SK-N-SH treated with all-trans-retinoic acid at 6 μM for 48 hours (cell line): ENCODE results near the gene AK1.

Experiments used
- ATAC-seq: fragments of 200-7000 bp; cut with Tn5 transposase; 3 replicates; pipeline ENCODE4 v1.9.1; 2020; ENCODE audit warnings: mild to moderate bottlenecking, moderate library complexity
- ARNTL ChIP-seq: fragments of 450-650 bp; formaldehyde crosslinking; IDR thresholded peaks from 2 replicates; pipeline ENCODE4 v1.5.0; 2020; ENCODE audit warnings: low read depth, mild to moderate bottlenecking, moderate library complexity, borderline replicate concordance
- BACH2 ChIP-seq: fragments of 250-450 bp; sonication (Bioruptor Pico); IDR thresholded peaks from 2 replicates; pipeline ENCODE4 v1.9.0; 2021; ENCODE audit warnings: mild to moderate bottlenecking, borderline replicate concordance
- CREB5 ChIP-seq: fragments of 250-450 bp; sonication (Bioruptor Pico); IDR thresholded peaks from 2 replicates; pipeline ENCODE4 v1.5.1; 2020; ENCODE audit warnings: low read depth, mild to moderate bottlenecking, moderate library complexity
- CSDC2 ChIP-seq: fragments of 250-450 bp; sonication (Bioruptor Pico); IDR thresholded peaks from 2 replicates; pipeline ENCODE4 v1.5.0; 2020; ENCODE audit warnings: mild to moderate bottlenecking, moderate library complexity
- CSRNP3 ChIP-seq: fragments of 250-450 bp; sonication (Bioruptor Pico); IDR thresholded peaks from 2 replicates; pipeline ENCODE4 v1.5.1; 2021; ENCODE audit warnings: mild to moderate bottlenecking, moderate library complexity
- ESRRG ChIP-seq: fragments of 250-450 bp; sonication (Bioruptor Pico); IDR thresholded peaks from 2 replicates; pipeline ENCODE4 v1.6.1; 2021; ENCODE audit warnings: mild to moderate bottlenecking
- GLIS3 ChIP-seq: fragments of 250-450 bp; sonication (Bioruptor Pico); IDR thresholded peaks from 2 replicates; pipeline ENCODE4 v1.5.0; 2020; ENCODE audit warnings: mild to moderate bottlenecking, moderate library complexity
- ISL1 ChIP-seq: fragments of 250-450 bp; sonication (Bioruptor Pico); IDR thresholded peaks from 2 replicates; pipeline ENCODE4 v2.1.2; 2022; ENCODE audit warnings: mild to moderate bottlenecking, moderate library complexity
- OSR1 ChIP-seq: fragments of 250-450 bp; sonication (Bioruptor Pico); IDR thresholded peaks from 2 replicates; pipeline ENCODE4 v1.8.0; 2022; ENCODE audit warnings: moderate library complexity, mild to moderate bottlenecking, inconsistent platforms
- PATZ1 ChIP-seq: fragments of 250-450 bp; sonication (Bioruptor Pico); IDR thresholded peaks from 2 replicates; pipeline ENCODE4 v1.8.0; 2020; ENCODE audit warnings: mild to moderate bottlenecking, moderate library complexity, borderline replicate concordance
- POU6F1 ChIP-seq: fragments of 250-450 bp; sonication (Bioruptor Pico); IDR thresholded peaks from 2 replicates; pipeline ENCODE4 v1.8.0; 2021; ENCODE audit warnings: low read depth, mild to moderate bottlenecking, moderate library complexity, borderline replicate concordance
- PPARA ChIP-seq: fragments of 250-450 bp; sonication (Bioruptor Pico); IDR thresholded peaks from 2 replicates; pipeline ENCODE4 v1.5.0; 2020; ENCODE audit warnings: mild to moderate bottlenecking, borderline replicate concordance
- RARB ChIP-seq: fragments of 250-450 bp; sonication (Bioruptor Pico); IDR thresholded peaks from 2 replicates; pipeline ENCODE4 v1.8.0; 2021; ENCODE audit warnings: mild to moderate bottlenecking, moderate library complexity
- SNAI2 ChIP-seq: fragments of 250-450 bp; sonication (Bioruptor Pico); IDR thresholded peaks from 2 replicates; pipeline ENCODE4 v1.5.0; 2020; ENCODE audit warnings: mild to moderate bottlenecking, moderate library complexity
- TCF4 ChIP-seq: fragments of 250-450 bp; sonication (Bioruptor Pico); IDR thresholded peaks from 2 replicates; pipeline ENCODE4 v1.8.0; 2021; ENCODE audit warnings: mild to moderate bottlenecking, moderate library complexity, borderline replicate concordance
- TOX ChIP-seq: fragments of 250-450 bp; sonication (Bioruptor Pico); IDR thresholded peaks from 2 replicates; pipeline ENCODE4 v1.8.0; 2021; ENCODE audit warnings: mild to moderate bottlenecking, moderate library complexity, borderline replicate concordance
- ZC3H10 ChIP-seq: fragments of 250-450 bp; sonication (Bioruptor Pico); IDR thresholded peaks from 2 replicates; pipeline ENCODE4 v1.5.1; 2021; ENCODE audit warnings: mild to moderate bottlenecking, moderate library complexity
- ZFP3 ChIP-seq: fragments of 250-450 bp; sonication (Bioruptor Pico); IDR thresholded peaks from 2 replicates; pipeline ENCODE4 v1.5.0; 2020; ENCODE audit warnings: mild to moderate bottlenecking, moderate library complexity
- ZFP30 ChIP-seq: fragments of 450-650 bp; formaldehyde crosslinking; IDR thresholded peaks from 2 replicates; pipeline ENCODE4 v1.5.0; 2022; ENCODE audit warnings: mild to moderate bottlenecking, moderate library complexity
- ZNF565 ChIP-seq: fragments of 450-650 bp; formaldehyde crosslinking; conservative IDR thresholded peaks from 2 replicates; pipeline ENCODE4 v1.5.0; 2020; ENCODE audit warnings: low read depth, mild to moderate bottlenecking, moderate library complexity
- ZNF70 ChIP-seq: fragments of 450-650 bp; formaldehyde crosslinking; IDR thresholded peaks from 2 replicates; pipeline ENCODE4 v1.5.0; 2020; ENCODE audit warnings: mild to moderate bottlenecking, moderate library complexity
- ZNF8 ChIP-seq: fragments of 450-650 bp; formaldehyde crosslinking; IDR thresholded peaks from 2 replicates; pipeline ENCODE4 v1.5.0; 2020; ENCODE audit warnings: mild to moderate bottlenecking, moderate library complexity

AK1 gene

GRCh38 chr9:127913682-127914081, 36.2 kb upstream of the AK1 start:
- TF ChIP-seq SNAI2 (no peak), RARB (no peak), CSRNP3 (CRISPR knock-in tag) (no peak)
- no peak for ATAC-seq

- TF ChIP-seq BACH2 (CRISPR knock-in tag) (no peak), TOX (CRISPR knock-in tag) (no peak), PPARA (CRISPR knock-in tag) (no peak), TCF4 (CRISPR knock-in tag) (no peak)
- no peak for ATAC-seq
Observed at GRCh38 chr9:127912882-127913281, 35.4 kb upstream of the AK1 start.

GRCh38 chr9:127912296-127912695, 34.8 kb upstream of the AK1 start:
- no peak for TF ChIP-seq ZNF8
- ATAC-seq, result no peak

- TF ChIP-seq TCF4 (CRISPR knock-in tag) (no peak), ZNF565 (CRISPR knock-in tag) (no peak), RARB (no peak), ZNF70 (CRISPR knock-in tag) (no peak), BACH2 (CRISPR knock-in tag) (no peak), ISL1 (CRISPR knock-in tag) (no peak), PATZ1 (CRISPR knock-in tag) (no peak), TOX (CRISPR knock-in tag) (no peak)
- ATAC-seq, result peak; percentile 52
Observed at GRCh38 chr9:127910613-127911205, 33.2 kb upstream of the AK1 start.

GRCh38 chr9:127909839-127910273, 32.4 kb upstream of the AK1 start:
- TF ChIP-seq ISL1 (CRISPR knock-in tag), result no peak
- TF ChIP-seq ZFP30 (CRISPR knock-in tag), result no peak
- TF ChIP-seq ZNF565 (CRISPR knock-in tag), result no peak
- TF ChIP-seq TCF4 (CRISPR knock-in tag), result no peak
- TF ChIP-seq CSRNP3 (CRISPR knock-in tag), result no peak
- no peak for ATAC-seq

- TF ChIP-seq GLIS3 (CRISPR knock-in tag) (no peak), ESRRG (CRISPR knock-in tag) (no peak), ZNF565 (CRISPR knock-in tag) (no peak), ZFP3 (CRISPR knock-in tag) (no peak), ISL1 (CRISPR knock-in tag) (no peak), CSDC2 (CRISPR knock-in tag) (no peak), OSR1 (no peak), CREB5 (CRISPR knock-in tag) (no peak), POU6F1 (no peak), SNAI2 (no peak), ZFP30 (CRISPR knock-in tag) (no peak), BACH2 (CRISPR knock-in tag) (no peak), ARNTL (CRISPR knock-in tag) (no peak), TOX (CRISPR knock-in tag) (no peak), ZC3H10 (CRISPR knock-in tag) (no peak), CSRNP3 (CRISPR knock-in tag) (no peak)
- ATAC-seq, result no peak
Observed at GRCh38 chr9:127908660-127908926, 31.1 kb upstream of the AK1 start.
